ENCODE results near the gene COPZ2. TPM values are rescaled to one million over a fixed set of nuclear protein-coding genes. Genes with fewer than 3 reads are reported as not detected.

COPZ2 gene
- total RNA-seq, 1 experiment from 2014 or later: not detected

- POLR2A ChIA-PET: interaction anchor here (1.1 to 1.4 kb wide), 4 partner anchors 10 to 25 kb away, joined by 3 to 7 read pairs (median 4); no protein-coding TSS in a partner anchor
- RAD21 ChIA-PET (ENCODE audit: low non-redundant PET in 1 of 2, low total read pairs in 2 of 2, uncharacterized antibody in 2 of 2, unreplicated experiment in 2 of 2): no interaction called here
- Histone ChIP-seq H3K36me3 (ENCODE audit: control insufficient read depth in 1 of 2, insufficient read depth in 2 of 2, low read length in 2 of 2) (peaks cover 43 to 73% of the 10 kb centered on the region in 2 experiments), H3K9me2 (ENCODE audit: insufficient read depth) (no peaks in the 10 kb centered on the region), H2AFZ (ENCODE audit: low read depth, low read length, poor library complexity, severe bottlenecking) (no peak overlapping the region), H3K4me3 (replicated peaks in 1 of 2; ENCODE audit: low read depth in 1 of 2, low read length in 2 of 2) (no peak overlapping the region), H4K20me1 (ENCODE audit: insufficient read depth) (no peaks in the 10 kb centered on the region; the same call in 1 of the 2 replicates), H3K79me2 (ENCODE audit: insufficient read depth, low read length) (peaks cover 74% of the 10 kb centered on the region), H3K27ac (ENCODE audit: low read depth, low read length) (no peak overlapping the region), H3K4me1 (ENCODE audit: control insufficient read depth in 1 of 2, insufficient read depth in 2 of 2, low read length in 2 of 2) (peaks cover 19 to 23% of the 10 kb centered on the region in 2 experiments), H3K4me2 (ENCODE audit: low read length) (no peak overlapping the region), H3K9me3 (ENCODE audit: control insufficient read depth in 1 of 2, insufficient read depth in 1 of 2, low read depth in 1 of 2, low read length in 2 of 2) (no peaks in the 10 kb centered on the region), H3K27me3 (ENCODE audit: insufficient read depth, low read length) (no peaks in the 10 kb centered on the region), H3K9ac (ENCODE audit: low read length) (no peak overlapping the region)
- no TSS peak for BruUV-seq (replicated peaks)
- CTCF ChIA-PET: interaction anchor here (1.0 to 1.5 kb wide), 5 partner anchors 14 to 108 kb away, joined by 3 read pairs; no protein-coding TSS in a partner anchor
- DNase-seq (ENCODE audit: low read depth, low spot score) (no peak), ATAC-seq (peak; percentile 30; the same call in 1 of the 2 replicates)
- intact Hi-C loops (cut with micrococcal nuclease): no loop called here
- TF ChIP-seq SP1 (IDR thresholded peaks at IDR 0.05; ENCODE audit: low read depth) (no peak), SRF (IDR thresholded peaks at IDR 0.05; ENCODE audit: low read depth) (no peak), TCF7L2 (IDR thresholded peaks at IDR 0.05; ENCODE audit: borderline replicate concordance, extremely low read depth, insufficient read depth, insufficient read length) (no peak), MAX (IDR thresholded peaks at IDR 0.05) (no peak), CTCF (IDR thresholded peaks at IDR 0.05 in 2 of 3, conservative IDR thresholded peaks at IDR 0.05 in 1 of 3; ENCODE audit: borderline replicate concordance in 1 of 3, insufficient read depth in 1 of 3, low read depth in 2 of 3, low read length in 2 of 3) (no peak), ZFX (IDR thresholded peaks at IDR 0.05) (no peak), ELF1 (IDR thresholded peaks at IDR 0.05; ENCODE audit: borderline replicate concordance, low read depth) (no peak), POLR2AphosphoS5 (IDR thresholded peaks at IDR 0.05; ENCODE audit: low read depth, low read length) (no peak), EGR1 (IDR thresholded peaks at IDR 0.05; ENCODE audit: low read depth) (no peak), REST (IDR thresholded peaks at IDR 0.05; ENCODE audit: low read depth) (no peak), EZH2phosphoT487 (IDR thresholded peaks at IDR 0.05; ENCODE audit: borderline replicate concordance) (no peak), ZBTB33 (IDR thresholded peaks at IDR 0.05; ENCODE audit: extremely low read depth, insufficient replicate concordance, low read length) (no peak), ATF3 (IDR thresholded peaks at IDR 0.05) (no peak), CBX3 (IDR thresholded peaks at IDR 0.05; ENCODE audit: low read depth) (no peak), ZNF274 (IDR thresholded peaks at IDR 0.05; ENCODE audit: low read depth, low read length) (no peak)
Observed at GRCh38 chr17:48054238-48055185, 16.9 kb upstream of the COPZ2 start.

All from HCT116 (cell line).